Measurements from ENCODE around the gene SESN3.

GRCh38 chr11:95134491-95134890 lies 96.5 kb downstream of the SESN3 start:
- TF ChIP-seq CTCF (IDR thresholded peaks at IDR 0.05) (no peak), POLR2A (IDR thresholded peaks at IDR 0.05) (no peak)
